Measurements from ENCODE around the gene DCST2. TPM values are rescaled to one million over a fixed set of nuclear protein-coding genes. Genes with fewer than 3 reads are reported as not detected.

The DCST2 gene
- total RNA-seq, 1 donor from 2014 or later, result 2.8 TPM

DNA sequence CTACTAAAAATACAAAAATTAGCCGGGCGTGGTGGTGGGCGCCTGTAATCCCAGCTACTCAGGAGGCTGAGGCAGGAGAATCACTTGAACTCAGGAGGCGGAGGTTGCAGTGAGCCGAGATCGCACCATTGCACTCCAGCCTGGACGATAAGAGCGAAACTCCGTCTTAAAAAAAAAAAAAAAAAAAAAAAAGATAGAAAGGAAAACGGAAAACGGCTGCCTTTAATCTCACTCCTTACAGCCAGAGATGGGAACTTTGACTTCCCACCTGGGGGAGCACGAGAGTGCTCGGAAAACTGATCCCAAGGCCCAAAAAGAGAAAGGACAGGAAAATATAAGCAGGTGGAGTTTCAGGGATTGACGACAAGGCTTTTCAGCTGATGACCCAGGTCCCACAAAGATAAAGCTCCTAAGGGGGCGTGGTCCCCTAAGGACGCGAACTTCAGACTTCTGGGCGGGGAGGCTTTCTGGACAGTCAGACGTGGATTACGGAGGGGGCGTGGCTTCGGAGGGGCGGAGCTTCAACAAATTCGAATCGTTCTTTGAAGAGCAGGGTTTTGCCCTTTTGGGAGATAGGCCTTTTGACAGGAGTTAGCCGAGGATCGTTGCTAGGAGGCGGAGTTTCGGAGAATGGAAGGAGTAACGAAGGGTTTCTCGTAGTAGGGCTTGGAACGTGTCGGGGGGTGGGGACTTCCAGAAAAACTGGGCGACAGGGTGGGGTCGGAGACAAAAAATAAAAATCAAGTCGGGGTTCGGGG is 60.1 kb downstream of the DCST2 start:
- H3K27me3 Mint-ChIP-seq (ENCODE audit: unreplicated experiment), result peaks cover 27% of the 10 kb centered on the region
- no peak overlapping the region for H3K4me3 Mint-ChIP-seq (ENCODE audit: unreplicated experiment)
- DNase-seq (ENCODE audit: low spot score), result peak; percentile 94
- peaks cover 24% of the 10 kb centered on the region for H3K36me3 Mint-ChIP-seq (ENCODE audit: low read depth, unreplicated experiment)
- no peaks in the 10 kb centered on the region for H3K9me3 Mint-ChIP-seq (ENCODE audit: unreplicated experiment)
- TF ChIP-seq, protein P1, sequence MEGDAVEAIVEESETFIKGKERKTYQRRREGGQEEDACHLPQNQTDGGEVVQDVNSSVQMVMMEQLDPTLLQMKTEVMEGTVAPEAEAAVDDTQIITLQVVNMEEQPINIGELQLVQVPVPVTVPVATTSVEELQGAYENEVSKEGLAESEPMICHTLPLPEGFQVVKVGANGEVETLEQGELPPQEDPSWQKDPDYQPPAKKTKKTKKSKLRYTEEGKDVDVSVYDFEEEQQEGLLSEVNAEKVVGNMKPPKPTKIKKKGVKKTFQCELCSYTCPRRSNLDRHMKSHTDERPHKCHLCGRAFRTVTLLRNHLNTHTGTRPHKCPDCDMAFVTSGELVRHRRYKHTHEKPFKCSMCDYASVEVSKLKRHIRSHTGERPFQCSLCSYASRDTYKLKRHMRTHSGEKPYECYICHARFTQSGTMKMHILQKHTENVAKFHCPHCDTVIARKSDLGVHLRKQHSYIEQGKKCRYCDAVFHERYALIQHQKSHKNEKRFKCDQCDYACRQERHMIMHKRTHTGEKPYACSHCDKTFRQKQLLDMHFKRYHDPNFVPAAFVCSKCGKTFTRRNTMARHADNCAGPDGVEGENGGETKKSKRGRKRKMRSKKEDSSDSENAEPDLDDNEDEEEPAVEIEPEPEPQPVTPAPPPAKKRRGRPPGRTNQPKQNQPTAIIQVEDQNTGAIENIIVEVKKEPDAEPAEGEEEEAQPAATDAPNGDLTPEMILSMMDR (IDR thresholded peaks at IDR 0.05; ENCODE audit: unreplicated experiment), result no peak
- peaks cover 33% of the 10 kb centered on the region for H3K4me1 Mint-ChIP-seq (ENCODE audit: unreplicated experiment)
- H3K27ac Mint-ChIP-seq (ENCODE audit: unreplicated experiment), result no peak overlapping the region

DNA sequence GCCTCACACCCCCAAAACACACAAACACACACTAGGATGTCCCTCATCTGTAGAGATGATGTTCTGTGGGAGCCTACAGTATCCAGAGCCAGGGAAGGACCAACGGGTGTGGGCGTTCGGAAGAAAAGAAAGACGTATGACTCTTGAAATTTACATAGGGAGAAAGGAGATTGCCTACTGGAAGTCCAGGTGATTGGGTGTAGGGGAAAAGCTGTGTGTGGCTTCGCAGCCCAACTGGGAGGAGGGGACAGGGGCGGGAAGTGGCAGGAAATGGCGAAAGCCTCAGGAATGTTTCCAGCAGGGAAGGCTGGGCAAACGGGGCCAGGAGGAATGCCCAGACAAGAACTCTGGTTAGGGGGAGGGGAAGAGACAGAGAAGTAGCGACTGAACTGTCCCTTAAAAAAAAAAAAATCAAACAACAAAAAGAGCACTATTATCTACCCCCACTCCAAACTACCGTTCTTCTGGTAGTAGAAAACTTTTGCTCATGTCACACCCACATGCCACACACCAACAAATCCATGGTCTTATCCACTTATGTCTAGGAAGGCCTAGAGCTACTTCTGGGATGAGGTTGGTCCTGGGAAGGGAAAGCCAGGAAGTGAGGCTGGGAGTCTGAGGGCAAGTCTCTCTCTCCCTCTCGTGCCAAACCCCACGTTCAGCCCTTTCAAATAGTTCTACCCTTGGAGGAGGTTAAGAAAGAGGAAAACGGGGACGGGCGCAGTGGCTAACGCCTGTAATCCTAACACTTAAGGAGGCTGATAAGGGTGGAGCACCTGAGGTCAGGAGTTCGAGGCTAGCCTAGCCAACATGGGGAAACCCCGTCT is 60.9 kb downstream of the DCST2 start:
- Mint-ChIP-seq H3K9me3 (ENCODE audit: unreplicated experiment) (no peaks in the 10 kb centered on the region), H3K27ac (ENCODE audit: unreplicated experiment) (no peak overlapping the region), H3K27me3 (ENCODE audit: unreplicated experiment) (peaks cover 33% of the 10 kb centered on the region), H3K4me3 (ENCODE audit: unreplicated experiment) (no peak overlapping the region), H3K36me3 (ENCODE audit: low read depth, unreplicated experiment) (peaks cover 31% of the 10 kb centered on the region), H3K4me1 (ENCODE audit: unreplicated experiment) (peaks cover 41% of the 10 kb centered on the region)
- DNase-seq (ENCODE audit: low spot score), result peak; percentile 79
- TF ChIP-seq, protein P1 (IDR thresholded peaks at IDR 0.05; ENCODE audit: unreplicated experiment), result no peak

DNA sequence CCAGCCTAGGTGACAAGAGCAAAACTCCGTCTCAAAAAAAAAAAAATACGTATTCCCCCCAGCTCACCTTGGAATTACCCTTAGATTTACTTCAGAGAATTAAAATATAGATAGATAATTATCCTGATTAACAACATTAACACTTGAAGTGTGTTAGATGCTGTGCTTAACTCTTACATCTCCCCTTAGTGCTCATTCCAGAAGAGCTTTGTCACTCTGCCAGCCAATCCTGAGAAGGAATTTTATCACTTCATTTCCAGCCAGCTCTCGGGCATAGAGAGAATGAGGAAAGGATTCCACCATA is 61.4 kb downstream of the DCST2 start:
- Mint-ChIP-seq H3K27ac (ENCODE audit: unreplicated experiment) (no peak overlapping the region), H3K9me3 (ENCODE audit: unreplicated experiment) (no peaks in the 10 kb centered on the region), H3K27me3 (ENCODE audit: unreplicated experiment) (peaks cover 35% of the 10 kb centered on the region), H3K36me3 (ENCODE audit: low read depth, unreplicated experiment) (peaks cover 35% of the 10 kb centered on the region), H3K4me1 (ENCODE audit: unreplicated experiment) (peaks cover 47% of the 10 kb centered on the region), H3K4me3 (ENCODE audit: unreplicated experiment) (no peak overlapping the region)
- no peak for DNase-seq (ENCODE audit: low spot score)
- TF ChIP-seq, protein P1 (IDR thresholded peaks at IDR 0.05; ENCODE audit: unreplicated experiment), result no peak

DNA sequence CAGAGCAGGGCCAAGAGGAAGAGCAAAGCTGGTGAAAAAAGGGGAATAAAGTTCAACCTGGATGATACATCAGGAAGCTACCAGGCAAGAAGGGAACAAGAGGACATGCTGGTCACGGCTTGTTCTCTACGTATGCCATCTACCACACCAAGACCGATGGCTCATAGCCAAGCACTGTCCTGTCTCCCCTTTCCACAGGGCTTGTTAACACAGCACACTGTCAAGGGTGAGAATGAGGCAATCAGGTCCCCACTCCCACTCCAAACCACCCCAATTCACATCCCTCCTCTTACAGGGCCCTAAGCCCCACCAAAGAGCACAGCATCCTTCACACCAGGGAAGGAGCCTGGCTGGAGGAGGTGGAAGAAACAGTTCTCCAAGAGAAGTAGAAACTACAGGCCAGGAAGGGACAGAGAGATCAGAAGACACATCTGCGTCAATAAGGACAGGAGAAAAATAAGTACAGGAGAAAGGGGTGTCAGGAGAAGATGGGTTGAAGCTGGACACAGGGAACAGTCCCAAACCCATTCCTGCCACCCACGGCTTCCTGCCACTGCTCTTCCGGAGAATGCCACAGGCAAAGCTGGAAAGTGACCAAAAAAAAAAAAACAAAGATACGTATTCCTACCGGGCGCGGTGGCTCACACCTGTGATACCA is 62.1 kb downstream of the DCST2 start:
- DNase-seq (ENCODE audit: low spot score), result no peak
- H3K27ac Mint-ChIP-seq (ENCODE audit: unreplicated experiment), result peak overlapping the region; percentile 99
- H3K4me3 Mint-ChIP-seq (ENCODE audit: unreplicated experiment), result no peak overlapping the region
- peaks cover 37% of the 10 kb centered on the region for H3K36me3 Mint-ChIP-seq (ENCODE audit: low read depth, unreplicated experiment)
- H3K9me3 Mint-ChIP-seq (ENCODE audit: unreplicated experiment), result no peaks in the 10 kb centered on the region
- peaks cover 54% of the 10 kb centered on the region for H3K4me1 Mint-ChIP-seq (ENCODE audit: unreplicated experiment)
- TF ChIP-seq, protein P1 (IDR thresholded peaks at IDR 0.05; ENCODE audit: unreplicated experiment), result no peak
- H3K27me3 Mint-ChIP-seq (ENCODE audit: unreplicated experiment), result peaks cover 35% of the 10 kb centered on the region

Measured in endothelial cell (in vitro differentiated cells).